Esophagus squamous epithelium (tissue), 4 donors: Measurements from ENCODE around the gene RABL3.
"Not testable (repeated sequence)": the region's sequence is repeated elsewhere in the genome, so short reads cannot be mapped to it uniquely, and the experiment has no call there.

Source experiments
- POLR2A ChIP-seq, 4 donors: fragments of 450-650 bp; IDR thresholded peaks; one replicate each; pipeline ENCODE4 v1.6.1; 2017; ENCODE audit warnings: antibody characterized with exemption in 4 of 4, mild to moderate bottlenecking in 4 of 4, moderate library complexity in 3 of 4
- TF ChIP-seq, protein P1 (sequence below), 6 experiments: fragments of 450-650 bp in 4 of 6; fragments of 200-600 bp in 2 of 6; sonication (generic) in 2 of 6; IDR thresholded peaks; one replicate each; pipeline ENCODE4 v1.5.1; 2016 to 2019; ENCODE audit warnings: antibody characterized with exemption in 6 of 6, mild to moderate bottlenecking in 4 of 6, moderate library complexity in 4 of 6

GRCh38 chr3:120638820-120639219, 103.5 kb downstream of the RABL3 start:
- TF ChIP-seq POLR2A (IDR thresholded peaks at IDR 0.05), result not testable (repeated sequence)
- TF ChIP-seq, protein P1, sequence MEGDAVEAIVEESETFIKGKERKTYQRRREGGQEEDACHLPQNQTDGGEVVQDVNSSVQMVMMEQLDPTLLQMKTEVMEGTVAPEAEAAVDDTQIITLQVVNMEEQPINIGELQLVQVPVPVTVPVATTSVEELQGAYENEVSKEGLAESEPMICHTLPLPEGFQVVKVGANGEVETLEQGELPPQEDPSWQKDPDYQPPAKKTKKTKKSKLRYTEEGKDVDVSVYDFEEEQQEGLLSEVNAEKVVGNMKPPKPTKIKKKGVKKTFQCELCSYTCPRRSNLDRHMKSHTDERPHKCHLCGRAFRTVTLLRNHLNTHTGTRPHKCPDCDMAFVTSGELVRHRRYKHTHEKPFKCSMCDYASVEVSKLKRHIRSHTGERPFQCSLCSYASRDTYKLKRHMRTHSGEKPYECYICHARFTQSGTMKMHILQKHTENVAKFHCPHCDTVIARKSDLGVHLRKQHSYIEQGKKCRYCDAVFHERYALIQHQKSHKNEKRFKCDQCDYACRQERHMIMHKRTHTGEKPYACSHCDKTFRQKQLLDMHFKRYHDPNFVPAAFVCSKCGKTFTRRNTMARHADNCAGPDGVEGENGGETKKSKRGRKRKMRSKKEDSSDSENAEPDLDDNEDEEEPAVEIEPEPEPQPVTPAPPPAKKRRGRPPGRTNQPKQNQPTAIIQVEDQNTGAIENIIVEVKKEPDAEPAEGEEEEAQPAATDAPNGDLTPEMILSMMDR (IDR thresholded peaks at IDR 0.05), result not testable (repeated sequence)
